ENCODE measurements around the gene GAB1.

The GAB1 gene

DNA sequence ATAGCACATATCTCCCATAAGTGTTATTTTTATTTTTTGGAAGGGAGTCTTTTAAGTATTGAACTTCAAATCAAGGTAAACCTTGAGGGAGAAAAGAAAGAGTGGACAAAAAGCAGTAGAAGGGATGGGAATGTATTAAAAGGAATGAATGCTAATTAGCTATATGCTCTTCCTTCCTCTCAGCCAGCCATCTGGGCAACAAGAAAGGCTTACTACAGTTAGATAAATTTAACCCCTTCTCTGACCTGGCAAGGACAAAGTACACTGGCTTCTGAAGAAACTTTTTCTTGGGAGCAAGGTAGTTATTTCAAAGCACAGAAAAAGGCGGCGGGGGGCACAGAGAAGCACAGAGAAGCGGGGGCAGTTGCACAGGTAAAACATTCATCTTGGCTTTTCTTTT, 54.6 kb downstream of the GAB1 start:
- no peak for DNase-seq

DNA sequence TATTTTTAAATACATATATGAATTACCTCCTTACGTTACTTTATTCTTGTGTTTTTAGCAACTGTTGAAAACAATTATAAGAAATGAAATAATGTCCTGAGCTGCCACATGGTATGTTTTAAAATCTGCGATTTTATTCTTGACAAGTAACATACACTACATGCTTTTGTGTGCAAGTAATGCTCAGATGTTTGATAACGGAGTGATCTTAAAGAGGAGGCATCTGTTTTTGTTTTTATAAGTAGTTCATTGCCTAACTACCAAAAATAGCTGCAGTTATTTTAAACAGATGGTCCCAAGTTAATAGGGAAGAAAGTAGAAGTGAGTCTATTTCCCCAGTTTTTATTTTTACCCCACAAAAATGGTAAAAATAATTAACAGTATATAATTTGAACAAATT, 55.2 kb downstream of the GAB1 start:
- DNase-seq: no peak

DNA sequence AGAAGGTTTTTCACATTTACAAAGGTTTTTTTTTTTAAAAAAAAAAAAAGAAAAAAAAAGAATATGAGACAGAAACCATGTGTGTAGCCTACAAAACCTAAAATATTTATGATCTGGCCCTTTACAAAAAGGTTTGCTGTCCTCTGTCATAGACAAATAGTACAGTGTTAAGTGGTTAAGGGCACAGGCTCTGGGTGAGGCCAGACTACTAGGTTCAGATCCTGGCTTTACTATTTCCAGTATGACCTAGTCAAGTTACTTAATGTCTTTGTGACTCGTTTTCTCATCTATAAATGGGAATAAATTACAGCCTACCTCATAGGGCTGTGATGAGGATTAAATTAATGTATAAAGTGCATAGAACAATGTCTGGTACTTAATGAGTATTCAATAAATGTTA, 56.5 kb downstream of the GAB1 start:
- no peak for DNase-seq

DNA sequence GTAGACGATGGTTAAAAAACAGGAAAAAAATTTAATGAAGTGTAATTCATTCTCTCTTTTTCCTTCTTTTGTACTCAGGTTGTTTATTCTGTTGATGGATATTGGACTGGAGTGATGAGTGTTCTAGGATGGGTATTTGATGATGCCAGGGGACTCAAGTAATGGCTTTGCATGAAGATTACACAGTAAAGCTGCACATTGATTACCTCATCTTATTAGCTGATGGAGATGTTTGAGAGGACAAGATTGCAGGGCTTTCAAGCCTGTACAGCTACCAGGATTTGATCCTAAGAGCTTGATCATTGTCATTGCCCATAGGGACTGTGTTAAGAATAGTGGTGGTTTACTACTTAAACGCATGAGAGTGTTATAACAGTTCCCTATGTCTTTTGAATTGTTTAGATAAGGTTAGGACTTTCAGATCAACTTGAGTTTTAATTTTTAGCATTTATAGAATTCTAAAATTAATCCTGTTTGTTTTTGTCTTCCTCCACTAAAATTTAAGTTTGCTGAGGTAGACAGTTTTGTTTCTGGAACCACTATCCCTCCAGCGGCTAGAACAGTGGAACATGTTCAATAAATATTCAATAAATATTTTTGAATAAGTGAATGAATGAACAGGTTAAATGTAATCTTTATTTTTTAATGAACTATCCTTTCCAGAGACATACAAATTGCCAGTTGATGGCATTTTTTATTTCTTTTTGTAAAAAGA, 58.2 kb downstream of the GAB1 start:
- DNase-seq: no peak

DNA sequence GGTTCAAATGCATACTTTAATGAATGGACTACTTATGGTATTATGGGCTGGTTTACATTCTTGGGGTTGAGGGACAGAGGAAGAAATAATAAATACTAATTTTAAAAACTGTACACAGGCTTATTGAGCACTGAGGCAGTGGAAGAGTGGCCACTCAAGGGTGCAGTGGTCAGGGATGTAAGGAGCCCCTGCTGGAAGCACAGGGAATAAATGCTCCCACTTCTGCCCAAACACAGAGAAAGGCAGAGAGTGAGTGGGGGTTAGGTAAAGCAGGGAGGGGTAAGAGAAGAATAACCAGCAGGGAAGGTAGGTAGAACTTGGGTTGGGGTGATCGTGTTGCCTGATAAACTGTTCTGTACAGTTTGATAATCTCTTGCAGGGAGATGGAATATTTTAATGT, 60.0 kb downstream of the GAB1 start:
- DNase-seq: no peak

DNA sequence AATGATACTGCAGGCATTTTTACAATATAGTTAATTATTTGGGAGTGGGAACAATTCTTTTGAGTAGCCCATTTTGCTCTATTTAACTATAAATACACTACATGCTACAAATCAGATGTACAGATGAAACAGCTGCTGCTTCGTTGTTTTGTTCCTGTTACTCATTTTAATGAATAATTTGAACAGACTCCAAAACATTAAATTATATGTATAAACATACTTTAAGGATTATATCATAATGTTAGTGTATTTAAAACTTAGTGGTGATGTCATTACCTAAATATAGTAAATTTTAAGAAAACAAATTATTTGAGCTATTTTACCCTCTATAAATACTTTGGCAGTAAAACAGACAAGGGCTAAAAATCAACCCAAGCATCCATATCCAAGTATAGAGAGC, 60.7 kb downstream of the GAB1 start:
- no peak for DNase-seq

DNA sequence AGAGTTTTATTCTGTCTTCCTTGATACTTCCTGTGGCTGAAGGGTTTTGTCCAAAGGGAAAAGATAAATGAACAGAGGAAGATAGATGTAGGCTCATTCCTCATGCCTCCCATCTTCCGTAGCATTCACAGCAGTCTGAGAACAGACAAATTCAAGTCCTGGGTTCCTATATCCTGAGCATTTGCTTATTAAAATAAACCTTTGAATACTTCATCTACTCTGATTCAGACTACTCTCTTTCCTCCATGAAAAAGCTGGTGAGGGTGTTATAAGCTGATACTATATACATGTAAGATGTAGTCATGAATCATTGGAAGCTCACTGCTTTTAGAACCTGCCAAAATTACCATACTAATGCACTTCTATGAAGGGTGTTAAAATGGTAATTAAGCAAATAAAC, 61.2 kb downstream of the GAB1 start:
- DNase-seq: no peak

DNA sequence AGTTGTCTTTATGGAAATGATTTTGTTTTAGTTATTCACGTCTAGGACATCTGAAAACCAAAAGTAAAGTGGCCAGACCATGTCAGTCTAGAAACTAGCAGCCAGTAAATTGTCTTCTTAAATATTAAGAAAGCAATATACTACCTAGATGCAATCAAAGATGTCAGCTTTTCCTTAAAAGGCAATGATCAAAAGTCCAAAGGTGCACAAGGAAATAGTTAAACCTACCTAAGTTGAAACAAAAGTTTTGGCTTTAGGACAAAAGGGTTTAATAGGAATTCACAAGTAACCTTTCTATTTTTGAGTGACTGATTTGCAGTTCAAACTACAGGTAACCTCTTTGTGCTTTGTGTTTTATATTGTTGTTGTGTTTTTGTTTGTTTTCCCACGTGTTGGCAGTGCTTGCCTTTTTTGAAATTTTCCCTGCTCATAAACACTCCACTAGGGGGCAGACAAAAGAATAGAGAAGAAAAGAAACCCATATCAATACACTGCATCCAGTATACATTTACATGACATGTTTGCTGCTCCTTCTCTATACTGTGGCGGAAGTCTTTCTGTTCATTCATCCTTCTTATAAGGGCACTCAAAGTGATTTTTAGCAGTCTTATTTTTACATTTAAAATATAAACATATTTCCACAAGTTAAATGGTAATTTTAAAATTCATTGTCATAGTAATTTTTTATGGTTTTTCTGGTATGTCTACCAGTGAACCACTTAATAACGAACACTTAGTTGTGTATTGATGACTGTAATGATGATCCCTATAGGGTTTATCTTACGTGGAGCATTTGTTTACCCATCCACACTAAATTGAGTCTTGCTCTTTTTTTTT, 62.7 kb downstream of the GAB1 start:
- DNase-seq: no peak

DNA sequence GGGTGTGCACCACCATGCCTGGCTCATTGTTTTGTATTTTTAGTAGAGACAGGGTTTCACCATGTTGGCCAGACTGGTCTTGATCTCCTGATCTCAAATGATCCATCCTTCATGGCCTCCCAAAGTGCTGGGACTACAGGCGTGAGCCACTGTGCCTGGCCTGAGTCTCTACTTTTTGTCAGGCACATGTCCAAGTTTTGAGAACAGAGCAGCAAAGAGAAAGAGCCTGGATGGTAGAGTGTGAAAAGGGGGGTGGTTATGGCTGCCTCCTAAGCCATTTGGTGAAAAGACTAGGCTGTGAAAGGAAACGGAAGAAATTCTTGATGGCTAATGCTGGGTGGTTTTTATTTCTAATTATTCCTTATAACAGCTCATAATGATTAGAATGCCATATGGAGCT, 63.4 kb downstream of the GAB1 start:
- no peak for DNase-seq

DNA sequence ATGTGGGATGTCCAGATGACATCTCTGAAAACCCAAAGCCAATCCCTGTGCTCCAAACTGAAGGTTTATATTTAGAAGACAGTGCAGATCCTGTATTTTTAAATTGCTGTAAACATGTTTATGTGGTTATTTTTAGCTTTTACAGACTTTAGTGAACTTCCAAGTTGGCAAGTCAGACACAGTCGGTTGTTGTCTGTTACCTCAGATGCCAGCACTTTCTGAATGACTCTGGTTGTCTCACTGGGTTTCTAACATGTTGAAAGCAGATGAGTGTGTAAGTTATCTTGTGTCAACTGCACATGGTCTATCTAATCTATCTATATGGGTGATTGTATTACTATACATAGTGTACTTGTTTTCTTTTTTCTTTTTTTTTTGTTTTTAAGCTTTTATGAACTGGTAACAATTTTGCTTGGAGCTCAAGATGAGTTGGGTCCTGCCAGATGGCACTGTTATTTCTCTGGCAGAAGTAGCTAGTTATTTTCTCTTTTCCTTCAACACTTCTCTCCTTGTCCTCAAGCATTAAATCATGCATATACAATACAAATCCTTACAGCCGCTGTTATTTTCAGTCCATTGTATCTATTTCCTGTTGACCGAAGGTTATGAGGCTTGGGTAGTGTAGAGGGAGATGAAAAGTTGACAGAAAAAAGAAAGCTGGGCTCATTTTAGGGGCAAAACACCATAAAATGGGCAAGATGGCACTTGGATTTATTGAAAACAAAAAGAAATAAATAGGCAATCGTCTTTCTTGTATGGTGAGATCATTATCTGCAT, 66.3 kb downstream of the GAB1 start:
- no peak for DNase-seq

DNA sequence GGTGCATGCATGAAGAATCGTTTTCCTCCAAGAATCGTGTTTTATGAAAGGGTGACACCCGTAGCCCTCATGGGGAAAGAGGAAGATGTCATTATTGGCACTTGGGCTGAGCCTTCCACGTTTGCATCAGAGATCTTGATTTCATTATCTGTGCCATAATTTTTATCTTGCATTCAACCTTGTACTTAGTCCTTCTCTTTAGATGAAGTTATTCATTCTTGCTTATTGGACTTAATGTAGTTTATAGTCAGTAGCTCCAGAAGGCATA, 66.8 kb downstream of the GAB1 start:
- DNase-seq: no peak

DNA sequence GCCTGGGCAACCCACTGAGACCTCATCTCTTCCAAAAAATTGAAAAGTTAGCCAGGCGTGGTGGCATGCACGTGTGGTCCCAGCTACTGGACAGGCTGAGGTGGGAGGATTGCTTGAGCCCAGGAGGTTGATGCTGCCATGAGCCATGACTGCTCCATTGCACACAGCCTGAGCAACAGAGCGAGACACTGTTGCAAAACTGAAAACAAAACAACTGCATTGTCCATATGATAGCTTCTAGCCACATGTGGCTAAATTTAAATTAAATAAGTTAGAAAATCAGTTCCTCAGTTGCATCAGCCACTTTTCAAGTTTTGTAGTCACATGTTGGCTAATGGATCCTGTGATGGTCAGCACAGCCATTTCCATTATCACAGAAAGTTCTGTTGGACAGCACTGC, 67.9 kb downstream of the GAB1 start:
- DNase-seq: no peak

DNA sequence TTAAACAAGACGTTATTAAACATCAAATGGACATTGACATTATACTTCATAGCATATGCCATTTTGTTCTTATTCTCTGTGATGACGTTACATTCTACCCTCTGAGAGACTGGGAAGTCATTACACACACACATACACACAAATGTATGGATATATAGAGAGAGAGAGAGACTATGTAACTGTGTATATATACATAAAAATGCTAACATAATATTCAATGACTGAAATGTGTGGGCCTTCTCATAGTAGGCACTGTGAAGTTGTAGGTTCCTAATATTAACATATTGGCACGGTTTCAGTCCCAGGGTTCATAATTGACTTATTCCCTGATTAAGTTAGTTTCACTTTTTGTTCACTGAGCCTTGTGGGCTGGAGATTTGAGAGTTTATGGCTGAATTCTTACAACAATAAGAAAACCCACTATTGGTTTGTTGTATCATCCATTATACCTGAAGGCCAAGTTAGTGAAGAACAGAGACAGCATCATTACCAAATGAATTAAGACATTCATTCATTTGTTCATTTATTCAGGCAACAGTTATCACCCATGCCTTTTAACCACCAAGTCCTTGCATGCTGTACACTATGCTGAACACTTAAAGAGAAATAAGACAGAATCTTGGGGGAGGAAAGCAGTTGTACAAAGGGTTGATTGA, 68.5 kb downstream of the GAB1 start:
- DNase-seq: no peak

DNA sequence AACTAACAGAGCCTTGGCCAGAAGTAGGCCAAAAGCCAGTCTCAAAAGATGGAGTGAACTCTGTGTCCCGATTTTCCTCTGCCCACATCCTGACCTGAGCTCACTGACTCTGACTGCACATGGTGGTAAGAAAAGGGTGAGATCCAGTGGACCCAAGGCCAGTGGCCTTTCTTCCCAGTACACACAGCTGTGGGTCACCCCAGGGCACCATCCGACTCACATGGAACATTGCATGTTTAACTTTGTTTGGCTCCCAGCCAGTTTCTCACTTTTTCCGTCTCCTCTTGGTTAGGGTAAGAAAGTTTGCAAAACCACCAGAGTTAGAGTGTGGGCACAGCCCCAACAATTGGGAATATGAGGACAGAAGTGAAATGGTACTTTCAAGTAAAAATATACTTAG, 69.8 kb downstream of the GAB1 start:
- DNase-seq: no peak

DNA sequence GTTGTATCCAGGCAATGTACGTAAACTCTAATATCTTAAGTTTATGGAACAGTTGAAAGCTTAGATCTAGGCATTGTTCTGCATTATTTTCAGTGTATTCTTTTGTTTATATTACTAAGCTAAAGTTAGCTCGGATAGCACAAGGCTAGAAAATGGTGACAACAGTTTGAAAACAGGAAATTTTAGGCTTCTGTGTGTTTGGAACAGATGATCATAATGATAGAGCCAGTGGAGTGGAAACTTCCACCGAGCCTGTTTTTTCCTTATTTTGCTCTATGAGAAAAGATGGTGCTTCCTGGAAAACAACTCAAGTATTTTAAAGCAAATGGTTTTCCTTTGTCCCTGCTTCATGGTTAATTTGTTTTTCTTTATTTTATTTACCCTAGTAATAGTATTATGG, 70.8 kb downstream of the GAB1 start:
- no peak for DNase-seq

DNA sequence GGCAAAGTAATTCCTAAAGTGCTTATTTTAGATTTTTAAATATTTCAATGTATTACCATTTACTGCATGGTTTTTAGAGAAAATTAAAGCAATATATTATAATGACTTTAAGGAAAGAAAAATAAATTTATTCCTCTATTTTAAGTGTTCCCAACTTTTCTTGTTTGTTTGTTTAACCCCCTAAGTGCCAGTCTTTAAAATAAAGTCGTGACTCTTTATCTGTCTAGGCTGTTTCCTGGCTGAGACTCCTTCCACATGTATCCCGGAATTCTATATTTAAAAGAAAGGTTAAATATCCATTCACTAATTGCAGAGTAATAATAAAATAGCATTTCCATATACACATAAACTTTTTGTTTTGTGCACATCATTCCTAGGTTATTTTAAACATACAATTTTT, 71.2 kb downstream of the GAB1 start:
- no peak for DNase-seq

DNA sequence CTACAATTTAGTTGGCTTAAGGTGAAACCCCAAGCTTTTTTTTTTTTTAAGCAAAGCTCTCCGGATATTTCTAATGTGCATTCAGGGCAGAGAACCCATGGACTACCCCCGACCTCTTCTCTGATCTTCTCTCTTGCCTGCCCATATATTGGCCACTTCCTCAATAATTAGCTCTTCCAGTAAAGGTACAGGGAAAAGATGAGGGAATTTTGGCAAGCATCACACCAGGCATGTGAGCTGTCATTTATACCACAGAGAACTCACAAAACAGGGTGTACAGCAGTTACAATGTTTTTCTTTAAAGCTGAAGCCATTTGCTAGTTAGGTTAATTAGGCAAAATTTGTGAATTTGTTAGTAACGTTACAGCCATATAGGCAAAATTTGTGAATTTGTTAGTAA, 73.3 kb downstream of the GAB1 start:
- DNase-seq: no peak

DNA sequence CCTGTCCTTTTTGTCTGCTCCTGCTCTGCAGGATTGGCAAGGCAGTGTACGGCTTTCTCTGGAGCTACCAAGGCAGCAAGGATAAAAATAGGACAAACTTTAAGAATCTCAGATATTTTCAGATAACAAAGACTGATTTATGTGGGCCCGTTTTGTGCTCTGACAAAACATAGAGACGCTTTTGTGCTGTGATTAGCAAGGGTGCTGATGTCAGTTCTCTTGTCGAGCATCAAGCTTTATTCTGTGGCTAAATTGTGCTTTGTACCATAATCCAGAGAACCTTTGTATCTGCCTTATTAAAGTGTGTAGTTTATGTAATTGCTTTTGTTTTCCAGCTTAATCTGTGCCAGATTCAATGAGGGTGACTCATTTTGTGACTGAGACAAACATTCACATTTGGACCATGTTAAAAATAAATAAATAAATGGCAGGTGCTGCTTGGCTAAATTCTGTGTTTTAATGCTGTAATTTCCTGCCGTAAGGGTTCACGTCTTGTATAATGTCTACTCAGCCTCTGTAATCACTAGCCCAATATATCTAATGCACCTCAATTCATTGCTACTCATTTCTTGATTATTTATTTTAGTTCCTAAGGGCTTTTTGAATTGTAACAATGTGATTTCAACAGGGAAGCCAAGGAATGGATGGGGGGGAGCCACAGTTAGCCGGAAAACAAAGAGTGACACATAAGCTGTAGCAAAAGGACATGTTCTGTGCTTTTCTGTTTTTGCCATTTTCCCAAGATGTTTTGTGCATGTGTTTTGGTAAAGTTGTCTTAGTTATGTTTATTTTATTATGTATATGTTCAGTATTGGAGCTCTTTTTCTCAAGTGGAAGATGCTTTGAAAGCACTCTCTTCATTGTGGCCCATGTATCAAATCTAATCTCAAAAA, 75.1 kb downstream of the GAB1 start:
- no peak for DNase-seq

DNA sequence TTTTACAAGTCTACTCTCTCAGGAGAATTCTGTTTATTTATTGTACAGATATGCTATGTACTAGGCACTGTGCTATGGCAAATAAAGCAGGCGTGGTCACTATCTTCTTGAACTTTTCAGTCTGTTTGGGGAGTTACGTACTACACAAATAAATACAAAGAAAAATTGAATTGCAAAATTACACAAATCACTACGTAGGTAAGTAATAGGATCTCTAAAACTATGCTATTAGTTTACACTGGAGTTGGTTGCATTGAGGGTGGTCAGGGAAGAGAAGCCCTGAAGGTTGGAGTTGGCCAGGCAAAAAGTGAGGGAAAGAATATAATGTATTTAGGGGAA, 75.7 kb downstream of the GAB1 start:
- no peak for DNase-seq

DNA sequence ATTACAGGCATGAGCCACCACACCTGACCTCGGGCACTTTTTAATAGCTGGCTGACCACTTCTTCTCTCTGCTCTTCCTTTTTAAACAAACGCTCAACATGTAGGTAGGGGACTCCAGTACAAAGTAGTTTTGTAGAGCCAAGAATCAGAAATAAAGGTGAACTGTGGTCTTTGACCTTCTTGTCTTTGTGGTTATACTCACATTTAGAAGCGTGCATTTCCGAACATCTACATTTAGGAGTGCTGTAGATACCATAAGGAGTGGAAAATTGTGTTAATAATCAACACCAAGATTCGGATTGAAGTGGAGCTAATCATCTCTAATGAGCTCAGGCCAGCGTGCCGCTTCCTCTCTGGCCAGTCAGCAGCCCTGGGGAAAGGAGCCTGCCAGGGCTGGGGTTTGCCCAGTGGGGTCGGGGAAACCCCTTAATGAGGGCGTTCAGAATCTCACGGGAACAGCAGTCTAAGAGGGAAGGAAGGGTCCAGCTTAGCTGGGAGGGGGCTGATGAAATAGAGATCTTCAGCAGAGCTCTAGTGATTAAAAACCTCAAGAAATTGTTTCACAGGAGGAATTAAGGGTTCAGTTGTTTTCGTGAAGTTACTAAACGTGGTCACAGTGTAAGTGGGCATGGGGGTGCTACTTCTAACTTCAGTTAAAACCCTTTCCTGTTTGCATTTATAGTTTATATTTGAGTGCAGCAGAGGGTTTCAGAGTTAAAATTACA, 81.2 kb downstream of the GAB1 start:
- DNase-seq: no peak

DNA sequence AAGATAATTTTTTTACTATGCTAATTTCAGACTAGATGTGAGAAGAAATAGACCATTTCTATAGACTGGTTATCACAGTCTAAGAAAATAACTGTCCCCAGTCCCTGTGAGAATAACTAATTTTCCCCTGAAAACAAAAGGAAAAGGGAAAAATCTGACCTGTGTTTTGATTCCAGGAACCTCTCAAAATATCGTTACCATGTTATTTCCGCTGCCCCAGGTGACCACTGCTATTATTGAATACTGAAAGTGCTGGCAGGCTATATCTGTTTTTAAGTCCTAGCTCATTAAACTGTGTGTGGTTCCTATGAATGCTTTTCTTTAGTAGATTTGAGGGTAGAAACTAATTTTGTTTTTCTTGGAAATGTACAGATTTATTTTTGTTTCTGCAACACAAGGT, 83.6 kb downstream of the GAB1 start:
- no peak for DNase-seq

DNA sequence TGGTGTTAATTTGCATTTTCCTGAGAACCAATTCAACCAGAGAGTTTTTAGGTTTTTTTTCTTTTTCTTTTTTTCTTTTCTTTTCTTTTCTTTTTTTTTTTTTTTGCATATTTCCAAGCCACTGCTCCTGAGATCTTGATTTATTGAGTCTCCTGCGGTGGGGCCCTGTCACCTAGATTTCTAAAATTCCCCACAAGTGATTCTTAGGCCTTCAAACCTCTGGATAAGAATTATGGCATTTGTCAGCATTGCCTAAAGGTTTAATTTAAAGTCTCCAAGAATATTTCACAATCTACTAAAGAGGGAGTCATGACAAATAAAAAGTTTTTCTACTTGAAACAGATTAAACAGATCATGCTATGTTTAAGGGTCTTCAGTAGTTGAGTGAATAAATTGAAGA, 84.9 kb downstream of the GAB1 start:
- DNase-seq: no peak
